ENCODE measurements around the gene CBX3.

DNA sequence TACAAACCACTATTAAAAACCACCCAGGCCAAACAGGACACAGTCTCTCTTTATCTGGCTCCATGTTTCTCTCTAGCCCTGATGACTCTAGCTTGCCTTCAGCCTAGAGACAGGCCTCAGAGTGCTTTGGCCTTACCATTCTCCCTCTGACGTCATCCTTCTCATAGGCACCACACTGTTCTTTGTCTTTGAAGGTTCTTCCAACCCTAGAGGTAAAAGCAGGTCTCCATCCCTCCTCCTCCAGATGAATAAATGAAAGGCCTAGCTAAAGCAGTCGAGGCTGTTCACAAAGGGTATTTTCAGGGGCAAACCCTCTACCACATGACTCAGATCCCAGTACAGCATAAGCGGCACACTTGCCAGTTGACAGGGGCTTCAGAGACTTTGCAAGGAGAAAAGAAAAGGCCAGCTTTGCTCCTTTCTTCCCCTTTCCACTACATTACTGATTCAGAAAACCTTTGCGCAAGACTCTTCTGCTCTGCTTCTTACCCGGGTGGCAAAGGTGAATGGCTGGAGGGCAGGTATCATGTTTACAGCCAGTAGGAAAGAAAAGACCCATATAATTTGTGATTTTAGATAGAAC, 34.8 kb upstream of the CBX3 start:
- TF ChIP-seq, protein P1, sequence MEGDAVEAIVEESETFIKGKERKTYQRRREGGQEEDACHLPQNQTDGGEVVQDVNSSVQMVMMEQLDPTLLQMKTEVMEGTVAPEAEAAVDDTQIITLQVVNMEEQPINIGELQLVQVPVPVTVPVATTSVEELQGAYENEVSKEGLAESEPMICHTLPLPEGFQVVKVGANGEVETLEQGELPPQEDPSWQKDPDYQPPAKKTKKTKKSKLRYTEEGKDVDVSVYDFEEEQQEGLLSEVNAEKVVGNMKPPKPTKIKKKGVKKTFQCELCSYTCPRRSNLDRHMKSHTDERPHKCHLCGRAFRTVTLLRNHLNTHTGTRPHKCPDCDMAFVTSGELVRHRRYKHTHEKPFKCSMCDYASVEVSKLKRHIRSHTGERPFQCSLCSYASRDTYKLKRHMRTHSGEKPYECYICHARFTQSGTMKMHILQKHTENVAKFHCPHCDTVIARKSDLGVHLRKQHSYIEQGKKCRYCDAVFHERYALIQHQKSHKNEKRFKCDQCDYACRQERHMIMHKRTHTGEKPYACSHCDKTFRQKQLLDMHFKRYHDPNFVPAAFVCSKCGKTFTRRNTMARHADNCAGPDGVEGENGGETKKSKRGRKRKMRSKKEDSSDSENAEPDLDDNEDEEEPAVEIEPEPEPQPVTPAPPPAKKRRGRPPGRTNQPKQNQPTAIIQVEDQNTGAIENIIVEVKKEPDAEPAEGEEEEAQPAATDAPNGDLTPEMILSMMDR (IDR thresholded peaks at IDR 0.05), result no peak
- no peak for TF ChIP-seq POLR2A (IDR thresholded peaks at IDR 0.05)
